ENCODE data around the gene SACM1L. TPM values are rescaled to one million over a fixed set of nuclear protein-coding genes. Genes with fewer than 3 reads are reported as not detected.

Gene SACM1L, protein sequence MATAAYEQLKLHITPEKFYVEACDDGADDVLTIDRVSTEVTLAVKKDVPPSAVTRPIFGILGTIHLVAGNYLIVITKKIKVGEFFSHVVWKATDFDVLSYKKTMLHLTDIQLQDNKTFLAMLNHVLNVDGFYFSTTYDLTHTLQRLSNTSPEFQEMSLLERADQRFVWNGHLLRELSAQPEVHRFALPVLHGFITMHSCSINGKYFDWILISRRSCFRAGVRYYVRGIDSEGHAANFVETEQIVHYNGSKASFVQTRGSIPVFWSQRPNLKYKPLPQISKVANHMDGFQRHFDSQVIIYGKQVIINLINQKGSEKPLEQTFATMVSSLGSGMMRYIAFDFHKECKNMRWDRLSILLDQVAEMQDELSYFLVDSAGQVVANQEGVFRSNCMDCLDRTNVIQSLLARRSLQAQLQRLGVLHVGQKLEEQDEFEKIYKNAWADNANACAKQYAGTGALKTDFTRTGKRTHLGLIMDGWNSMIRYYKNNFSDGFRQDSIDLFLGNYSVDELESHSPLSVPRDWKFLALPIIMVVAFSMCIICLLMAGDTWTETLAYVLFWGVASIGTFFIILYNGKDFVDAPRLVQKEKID
- total RNA-seq (15.7 and 37.5 TPM in 2 replicates), polyA plus RNA-seq (32.8 and 37.4 TPM in 2 replicates)

- no peaks in the 10 kb centered on the region for H3K9me3 ChIP-seq (ENCODE audit: low read depth)
- TF ChIP-seq, protein P1, sequence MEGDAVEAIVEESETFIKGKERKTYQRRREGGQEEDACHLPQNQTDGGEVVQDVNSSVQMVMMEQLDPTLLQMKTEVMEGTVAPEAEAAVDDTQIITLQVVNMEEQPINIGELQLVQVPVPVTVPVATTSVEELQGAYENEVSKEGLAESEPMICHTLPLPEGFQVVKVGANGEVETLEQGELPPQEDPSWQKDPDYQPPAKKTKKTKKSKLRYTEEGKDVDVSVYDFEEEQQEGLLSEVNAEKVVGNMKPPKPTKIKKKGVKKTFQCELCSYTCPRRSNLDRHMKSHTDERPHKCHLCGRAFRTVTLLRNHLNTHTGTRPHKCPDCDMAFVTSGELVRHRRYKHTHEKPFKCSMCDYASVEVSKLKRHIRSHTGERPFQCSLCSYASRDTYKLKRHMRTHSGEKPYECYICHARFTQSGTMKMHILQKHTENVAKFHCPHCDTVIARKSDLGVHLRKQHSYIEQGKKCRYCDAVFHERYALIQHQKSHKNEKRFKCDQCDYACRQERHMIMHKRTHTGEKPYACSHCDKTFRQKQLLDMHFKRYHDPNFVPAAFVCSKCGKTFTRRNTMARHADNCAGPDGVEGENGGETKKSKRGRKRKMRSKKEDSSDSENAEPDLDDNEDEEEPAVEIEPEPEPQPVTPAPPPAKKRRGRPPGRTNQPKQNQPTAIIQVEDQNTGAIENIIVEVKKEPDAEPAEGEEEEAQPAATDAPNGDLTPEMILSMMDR (IDR thresholded peaks at IDR 0.05; ENCODE audit: low read depth, low read length): no peak
- no peaks in the 10 kb centered on the region for H3K27me3 ChIP-seq
- H3K4me3 ChIP-seq: peak within 1 kb of the TSS; percentile 77
- H3K27ac ChIP-seq: peak within 1 kb of the TSS; percentile 96
- DNase-seq (ENCODE audit: low read depth in 1 of 2, low spot score in 1 of 2): peak; percentile 99
- H3K36me3 ChIP-seq: no peaks in the 10 kb centered on the region
- H3K4me1 ChIP-seq (ENCODE audit: low read depth): peaks cover 12% of the 10 kb centered on the region
Observed at GRCh38 chr3:45688882-45689786, at the start of gene SACM1L. TSS of gene SACM1L (plus strand) at chr3:45689396. CDS start at chr3:45689466, 70 bp downstream.

GRCh38 chr3:45640091-45640507 is 49.1 kb upstream of the SACM1L start:
- Histone ChIP-seq H3K27ac (no peak overlapping the region), H3K27me3 (no peaks in the 10 kb centered on the region), H3K36me3 (peaks cover 3% of the 10 kb centered on the region), H3K4me1 (ENCODE audit: low read depth) (peaks cover 9% of the 10 kb centered on the region), H3K4me3 (no peak overlapping the region), H3K9me3 (ENCODE audit: low read depth) (no peaks in the 10 kb centered on the region)
- TF ChIP-seq, protein P1 (IDR thresholded peaks at IDR 0.05; ENCODE audit: low read depth, low read length): no peak
- DNase-seq (ENCODE audit: low read depth in 1 of 2, low spot score in 1 of 2): no peak

GRCh38 chr3:45640724-45641361 is 48.4 kb upstream of the SACM1L start:
- no peak overlapping the region for H3K27ac ChIP-seq
- H3K4me3 ChIP-seq: no peak overlapping the region
- no peaks in the 10 kb centered on the region for H3K9me3 ChIP-seq (ENCODE audit: low read depth)
- H3K36me3 ChIP-seq: peaks cover 3% of the 10 kb centered on the region
- H3K4me1 ChIP-seq (ENCODE audit: low read depth): peaks cover 12% of the 10 kb centered on the region
- no peaks in the 10 kb centered on the region for H3K27me3 ChIP-seq
- TF ChIP-seq, protein P1 (IDR thresholded peaks at IDR 0.05; ENCODE audit: low read depth, low read length): no peak
- DNase-seq (ENCODE audit: low read depth in 1 of 2, low spot score in 1 of 2): no peak

GRCh38 chr3:45641756-45642155 is 47.4 kb upstream of the SACM1L start:
- H3K4me1 ChIP-seq (ENCODE audit: low read depth): peaks cover 18% of the 10 kb centered on the region
- DNase-seq (ENCODE audit: low read depth in 1 of 2, low spot score in 1 of 2): no peak
- TF ChIP-seq, protein P1 (IDR thresholded peaks at IDR 0.05; ENCODE audit: low read depth, low read length): no peak
- H3K27me3 ChIP-seq: no peaks in the 10 kb centered on the region
- no peaks in the 10 kb centered on the region for H3K36me3 ChIP-seq
- no peak overlapping the region for H3K27ac ChIP-seq
- no peaks in the 10 kb centered on the region for H3K9me3 ChIP-seq (ENCODE audit: low read depth)
- H3K4me3 ChIP-seq: no peak overlapping the region

DNA sequence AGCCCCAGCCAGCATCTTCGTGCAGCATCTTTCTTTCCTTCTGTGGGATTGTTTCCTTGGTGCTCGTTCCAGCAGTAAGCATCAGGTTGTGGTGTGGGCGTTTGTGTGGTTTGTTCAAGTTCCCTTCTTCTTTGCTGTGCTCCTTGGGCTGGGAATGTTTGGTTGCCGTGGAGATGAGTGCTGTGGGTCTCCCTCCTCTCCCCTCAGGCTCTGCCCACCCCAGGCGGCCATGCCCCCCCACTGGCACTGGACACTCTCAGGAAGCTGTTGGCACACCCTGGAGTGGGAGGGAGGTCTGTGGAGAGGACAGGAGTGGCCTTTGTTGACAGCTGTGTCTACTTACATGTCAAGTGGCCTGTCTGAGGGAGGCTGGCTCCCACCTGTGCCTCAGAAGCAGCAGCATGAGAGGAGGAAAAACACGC is 46.5 kb upstream of the SACM1L start:
- peak; percentile 50 to 54 for DNase-seq (ENCODE audit: low read depth in 1 of 2, low spot score in 1 of 2)
- H3K27ac ChIP-seq: no peak overlapping the region

More for the DNA sequence above, 46.5 kb upstream of the SACM1L start:
- Histone ChIP-seq H3K36me3 (no peaks in the 10 kb centered on the region), H3K27me3 (no peaks in the 10 kb centered on the region), H3K4me1 (ENCODE audit: low read depth) (peaks cover 18% of the 10 kb centered on the region), H3K9me3 (ENCODE audit: low read depth) (no peaks in the 10 kb centered on the region), H3K4me3 (no peak overlapping the region)
- TF ChIP-seq, protein P1 (IDR thresholded peaks at IDR 0.05; ENCODE audit: low read depth, low read length): no peak
